K562 (cell line): ENCODE measurements around the gene RAE1. TPM values are rescaled to one million over a fixed set of nuclear protein-coding genes. Genes with fewer than 3 reads are reported as not detected.

Experiments used
- ARID1B ChIP-seq: fragments of 450-650 bp; IDR thresholded peaks from 2 replicates; pipeline ENCODE4 v1.6.1; 2016; ENCODE audit warnings: antibody characterized with exemption, mild to moderate bottlenecking, inconsistent platforms
- CTBP1 ChIP-seq: fragments of 450-650 bp; IDR thresholded peaks from 2 replicates; pipeline ENCODE4 v1.6.1; 2016; ENCODE audit warnings: borderline replicate concordance
- EGR1 ChIP-seq: fragments of 450-650 bp; conservative IDR thresholded peaks from 2 replicates; pipeline ENCODE4 v1.6.1; 2017; ENCODE audit warnings: mild to moderate bottlenecking
- ELF1 ChIP-seq: fragments of 200-800 bp; sonication (Bioruptor generic); IDR thresholded peaks from 2 replicates; pipeline ENCODE4 v1.6.1; 2016; ENCODE audit warnings: missing genetic modification characterization, missing compliant biosample characterization
- EP400 ChIP-seq: fragments of 450-650 bp; IDR thresholded peaks from 2 replicates; pipeline ENCODE4 v1.6.1; 2017; ENCODE audit warnings: antibody characterized with exemption, mild to moderate bottlenecking, moderate library complexity
- HDAC6 ChIP-seq: IDR thresholded peaks from 2 replicates; pipeline ENCODE4 v1.6.1; 2012; ENCODE audit warnings: low read depth, mild to moderate bottlenecking, control low read depth, inconsistent platforms, low read length, moderate library complexity
- HDGF ChIP-seq: fragments of 450-650 bp; IDR thresholded peaks from 2 replicates; pipeline ENCODE4 v1.6.1; 2016
- HNRNPLL ChIP-seq: fragments of 200-400 bp; formaldehyde crosslinking; IDR thresholded peaks from 2 replicates; pipeline ENCODE4 v1.6.1; 2017; ENCODE audit warnings: low read length, low read depth, mild to moderate bottlenecking; ENCODE audit not compliant: poor library complexity, severe bottlenecking
- MAFG ChIP-seq: fragments of 450-650 bp; conservative IDR thresholded peaks from 2 replicates; pipeline ENCODE4 v1.6.1; 2016; ENCODE audit warnings: missing genetic modification characterization, missing compliant biosample characterization
- MYC ChIP-seq, 2 experiments: fragments of 250-450 bp in 1 of 2; sonication (Bioruptor Pico) in 1 of 2; IDR thresholded peaks; 2 replicates each; pipeline versions ENCODE4 v1.5.1 to v1.6.1; 2012 to 2021; ENCODE audit warnings: low read depth in 2 of 2, borderline replicate concordance in 1 of 2, improper control_type of control experiment in 1 of 2, low read length in 1 of 2, mild to moderate bottlenecking in 1 of 2, moderate library complexity in 1 of 2
- NCOA2 ChIP-seq, 2 experiments: fragments of 450-650 bp; IDR thresholded peaks; 2 replicates each; pipeline ENCODE4 v1.6.1; 2018; ENCODE audit warnings: mild to moderate bottlenecking in 2 of 2, moderate library complexity in 1 of 2; ENCODE audit not compliant: partially characterized antibody in 2 of 2
- NFE2 ChIP-seq: IDR thresholded peaks from 2 replicates; pipeline ENCODE4 v1.6.1; 2014; ENCODE audit warnings: antibody characterized with exemption, low read depth
- NFIC ChIP-seq: fragments of 450-650 bp; IDR thresholded peaks from 2 replicates; pipeline ENCODE4 v1.6.1; 2017; ENCODE audit warnings: mild to moderate bottlenecking, inconsistent platforms
- PHTF2 ChIP-seq: fragments of 250-450 bp; sonication (Bioruptor Pico); IDR thresholded peaks from 2 replicates; pipeline ENCODE4 v1.5.0; 2021; ENCODE audit warnings: mild to moderate bottlenecking
- RFX1 ChIP-seq: fragments of 450-650 bp; IDR thresholded peaks from 2 replicates; pipeline ENCODE4 v1.6.1; 2016; ENCODE audit warnings: mild to moderate bottlenecking, moderate library complexity
- RNF2 ChIP-seq: sonication (generic); IDR thresholded peaks from 2 replicates; pipeline ENCODE4 v1.6.1; 2016
- RNF219 ChIP-seq: fragments of 250-450 bp; sonication (Bioruptor Pico); IDR thresholded peaks from 2 replicates; pipeline ENCODE4 v1.5.0; 2022; ENCODE audit warnings: mild to moderate bottlenecking
- SMAD3 ChIP-seq: fragments of 450-650 bp; formaldehyde crosslinking; conservative IDR thresholded peaks from 2 replicates; pipeline ENCODE4 v1.4.0; 2020; ENCODE audit warnings: mild to moderate bottlenecking
- TSC22D4 ChIP-seq: fragments of 450-650 bp; IDR thresholded peaks from 2 replicates; pipeline ENCODE4 v1.6.1; 2016; ENCODE audit warnings: missing genetic modification characterization, missing biosample characterization, control low read depth
- ZBTB11 ChIP-seq, 3 experiments: fragments of 200-800 bp in 1 of 3; fragments of 250-450 bp in 1 of 3; fragments of 450-650 bp in 1 of 3; sonication (Bioruptor Pico) in 1 of 3; sonication (Bioruptor generic) in 1 of 3; formaldehyde crosslinking in 1 of 3; IDR thresholded peaks; 2 replicates each; pipeline versions ENCODE4 v1.6.1 to v1.8.0; 2016 to 2022; ENCODE audit warnings: mild to moderate bottlenecking in 2 of 3, missing genetic modification characterization in 2 of 3, missing compliant biosample characterization in 1 of 3, moderate library complexity in 1 of 3
- ZNF124 ChIP-seq: sonication (generic); formaldehyde crosslinking; IDR thresholded peaks from 2 replicates; pipeline ENCODE4 v1.8.1; 2022; ENCODE audit warnings: missing genetic modification reagents
- ZNF24 ChIP-seq: fragments of 450-650 bp; IDR thresholded peaks from 2 replicates; pipeline ENCODE4 v1.6.1; 2016
- ZNF699 ChIP-seq: fragments of 250-450 bp; sonication (Bioruptor Pico); IDR thresholded peaks from 2 replicates; pipeline ENCODE4 v1.8.0; 2021; ENCODE audit warnings: mild to moderate bottlenecking, moderate library complexity; ENCODE audit not compliant: insufficient replicate concordance
- ZNF75A ChIP-seq: fragments of 450-650 bp; formaldehyde crosslinking; IDR thresholded peaks from 2 replicates; pipeline ENCODE4 v1.4.0; 2020; ENCODE audit warnings: mild to moderate bottlenecking
- ZNF778 ChIP-seq: fragments of 450-650 bp; formaldehyde crosslinking; IDR thresholded peaks from 2 replicates; pipeline ENCODE4 v1.4.0; 2020; ENCODE audit warnings: mild to moderate bottlenecking, moderate library complexity
- polyA plus RNA-seq, 8 experiments: library from polyadenylated mRNA; depleted of rRNA in 4 of 8; stranded (reverse) in 5 of 8; unstranded in 3 of 8; fragments of >200 nt; fragmentation: Nextera tagmentation in 2 of 8; fragmentation: Illumina TruSeq in 1 of 8; extraction: Ambion mirVana in 2 of 8; extraction: Trizol in 1 of 8; gene quantifications; 2 replicates each; pipeline versions ENCODE4 v1.2.1 to v1.2.3, GENCODE V29; 2011 to 2014; ENCODE audit warnings: inconsistent platforms in 1 of 8, missing spikeins in 1 of 8
- total RNA-seq, 7 experiments: library from RNA; depleted of rRNA in 6 of 7; stranded (reverse); fragments of >200 nt in 6 of 7; fragmentation: Illumina TruSeq in 2 of 7; extraction: Trizol in 2 of 7; gene quantifications; 2 replicates each; pipeline versions ENCODE4 v1.2.1 to v1.2.3, GENCODE V29; 2011 to 2021; ENCODE audit warnings: low replicate concordance in 1 of 7

RAE1 gene
- total and polyA plus RNA-seq, 9 of the 15 experiments (the other 6 are each of a cell fraction or from before 2014, with no cell fraction given): 33.7 to 248 (median 77.7) TPM

GRCh38 chr20:57409672-57410397, 58.8 kb downstream of the RAE1 start (continued):
- TF ChIP-seq MYC (IDR thresholded peaks at IDR 0.05; ENCODE audit: low read depth, low read length): peak; percentile 72
- no peak for TF ChIP-seq MYC (CRISPR knock-in tag; IDR thresholded peaks at IDR 0.05; ENCODE audit: borderline replicate concordance, low read depth)
- no peak for TF ChIP-seq PHTF2
- 0 out of 2 replicates have a peak, but pooled peaks have one; percentile 26 for TF ChIP-seq EGR1
- peak; percentile 66 for TF ChIP-seq NFE2
- peak; percentile 91 for TF ChIP-seq CTBP1
- no peak for TF ChIP-seq ZNF75A (CRISPR knock-in tag)
- 0 out of 6 replicates have a peak, but pooled peaks of 1 of the 3 experiments have one; percentile 45 for TF ChIP-seq ZBTB11 (CRISPR knock-in tag; IDR thresholded peaks at IDR 0.05)
- TF ChIP-seq ZNF24: peak; percentile 76; the same call in 1 of the 2 replicates
- no peak for TF ChIP-seq NCOA2 (IDR thresholded peaks at IDR 0.05; ENCODE audit: partially characterized antibody in 2 of 2)
- no peak for TF ChIP-seq ELF1 (tag)
- TF ChIP-seq RNF219: no peak
- TF ChIP-seq RNF2: peak; percentile 89
- TF ChIP-seq RFX1: no peak
- TF ChIP-seq MAFG (tag): 0 out of 2 replicates have a peak, but pooled peaks have one; percentile 20
- peak; percentile 99 for TF ChIP-seq ARID1B
- no peak for TF ChIP-seq ZNF699 (CRISPR knock-in tag)
- no peak for TF ChIP-seq TSC22D4 (tag)
- TF ChIP-seq ZNF778: no peak
- no peak; the same call in 1 of the 2 replicates for TF ChIP-seq HDGF
- no peak for TF ChIP-seq HDAC6
- peak; percentile 75 for TF ChIP-seq EP400
- TF ChIP-seq NFIC: peak; percentile 86
- no peak for TF ChIP-seq HNRNPLL
- peak; percentile 55; the same call in 1 of the 2 replicates for TF ChIP-seq SMAD3
- TF ChIP-seq ZNF124 (CRISPR knock-in tag): no peak
